IPS-20b (cell line): ENCODE data around the gene GTF3C5.

Experiments used
- H3K27ac ChIP-seq: one replicate; pipeline ENCODE4 v1.5.1; 2013; ENCODE audit warnings: low read length
- H3K27me3 ChIP-seq: 2 replicates; pipeline ENCODE4 v1.6.1; 2013; ENCODE audit warnings: mild to moderate bottlenecking, low read length, inconsistent platforms; ENCODE audit not compliant: insufficient read depth
- H3K36me3 ChIP-seq: 2 replicates; pipeline ENCODE4 v1.6.1; 2013; ENCODE audit warnings: low read depth, mild to moderate bottlenecking, inconsistent platforms, low read length, moderate library complexity; ENCODE audit not compliant: insufficient read depth
- H3K4me1 ChIP-seq: 2 replicates; pipeline ENCODE4 v1.6.1; 2013; ENCODE audit warnings: mild to moderate bottlenecking, control low read depth, inconsistent platforms, low read length, moderate library complexity; ENCODE audit not compliant: insufficient read depth
- H3K4me3 ChIP-seq: 2 replicates; pipeline ENCODE4 v1.5.1; 2013; ENCODE audit warnings: mild to moderate bottlenecking, low read length, inconsistent platforms
- H3K9ac ChIP-seq: 2 replicates; pipeline ENCODE4 v1.6.1; 2013; ENCODE audit warnings: low read depth, mild to moderate bottlenecking, inconsistent platforms, low read length, moderate library complexity
- H3K9me3 ChIP-seq: 2 replicates; pipeline ENCODE4 v1.6.1; 2013; ENCODE audit warnings: mild to moderate bottlenecking, low read depth, low read length, inconsistent platforms; ENCODE audit not compliant: insufficient read depth

Gene GTF3C5

GRCh38 chr9:133049043-133049442, 18.2 kb downstream of the GTF3C5 start:
- H3K9ac ChIP-seq = no peak overlapping the region
- no peak overlapping the region for H3K27ac ChIP-seq
- no peaks in the 10 kb centered on the region for H3K4me1 ChIP-seq

GRCh38 chr9:133050142-133050541, 19.3 kb downstream of the GTF3C5 start:
- Histone ChIP-seq H3K27me3 (no peaks in the 10 kb centered on the region), H3K9me3 (no peaks in the 10 kb centered on the region), H3K9ac (no peak overlapping the region), H3K4me1 (no peaks in the 10 kb centered on the region), H3K4me3 (no peak overlapping the region), H3K36me3 (peaks cover 86% of the 10 kb centered on the region), H3K27ac (no peak overlapping the region)

More at GRCh38 chr9:133049043-133049442, 18.2 kb downstream of the GTF3C5 start:
- H3K9me3 ChIP-seq = no peaks in the 10 kb centered on the region
- peaks cover 85% of the 10 kb centered on the region for H3K36me3 ChIP-seq
- H3K4me3 ChIP-seq = no peak overlapping the region
- H3K27me3 ChIP-seq = no peaks in the 10 kb centered on the region

GRCh38 chr9:133050781-133051180, 20.0 kb downstream of the GTF3C5 start:
- Histone ChIP-seq H3K4me3 (no peak overlapping the region), H3K27ac (no peak overlapping the region), H3K4me1 (no peaks in the 10 kb centered on the region), H3K36me3 (peaks cover 86% of the 10 kb centered on the region), H3K9ac (no peak overlapping the region), H3K27me3 (no peaks in the 10 kb centered on the region), H3K9me3 (no peaks in the 10 kb centered on the region)

GRCh38 chr9:133051281-133051900, 20.6 kb downstream of the GTF3C5 start:
- no peaks in the 10 kb centered on the region for H3K4me1 ChIP-seq
- H3K27ac ChIP-seq = no peak overlapping the region
- H3K27me3 ChIP-seq = no peaks in the 10 kb centered on the region
- H3K9me3 ChIP-seq = no peaks in the 10 kb centered on the region
- H3K9ac ChIP-seq = no peak overlapping the region
- no peak overlapping the region for H3K4me3 ChIP-seq
- peaks cover 86% of the 10 kb centered on the region for H3K36me3 ChIP-seq

- no peak overlapping the region for H3K4me3 ChIP-seq
- H3K9ac ChIP-seq = no peak overlapping the region
- no peak overlapping the region for H3K27ac ChIP-seq
- H3K9me3 ChIP-seq = no peaks in the 10 kb centered on the region
- no peaks in the 10 kb centered on the region for H3K27me3 ChIP-seq
- H3K4me1 ChIP-seq = no peaks in the 10 kb centered on the region
- H3K36me3 ChIP-seq = peaks cover 86% of the 10 kb centered on the region
Measured at GRCh38 chr9:133051966-133052539, 21.3 kb downstream of the GTF3C5 start.

GRCh38 chr9:133054194-133054890, 23.5 kb downstream of the GTF3C5 start:
- Histone ChIP-seq H3K4me3 (no peak overlapping the region), H3K4me1 (peaks cover under 1% of the 10 kb centered on the region; the same call in 1 of the 2 replicates), H3K9me3 (no peaks in the 10 kb centered on the region), H3K9ac (no peak overlapping the region), H3K36me3 (peaks cover 87% of the 10 kb centered on the region), H3K27me3 (no peaks in the 10 kb centered on the region), H3K27ac (no peak overlapping the region)

GRCh38 chr9:133054966-133055365, 24.2 kb downstream of the GTF3C5 start:
- Histone ChIP-seq H3K27ac (no peak overlapping the region), H3K36me3 (peaks cover 81% of the 10 kb centered on the region), H3K4me1 (peaks cover 6% of the 10 kb centered on the region)

GRCh38 chr9:133055788-133056420, 25.1 kb downstream of the GTF3C5 start:
- H3K4me1 ChIP-seq = peaks cover 11% of the 10 kb centered on the region
- H3K9ac ChIP-seq = no peak overlapping the region
- peaks cover 72% of the 10 kb centered on the region for H3K36me3 ChIP-seq
- H3K27ac ChIP-seq = no peak overlapping the region
- no peak overlapping the region for H3K4me3 ChIP-seq
- no peaks in the 10 kb centered on the region for H3K9me3 ChIP-seq
- no peaks in the 10 kb centered on the region for H3K27me3 ChIP-seq

More at GRCh38 chr9:133054966-133055365, 24.2 kb downstream of the GTF3C5 start:
- no peak overlapping the region for H3K4me3 ChIP-seq
- H3K9me3 ChIP-seq = no peaks in the 10 kb centered on the region
- no peaks in the 10 kb centered on the region for H3K27me3 ChIP-seq
- no peak overlapping the region for H3K9ac ChIP-seq

- Histone ChIP-seq H3K27me3 (no peaks in the 10 kb centered on the region), H3K9ac (no peak overlapping the region), H3K4me3 (no peak overlapping the region), H3K36me3 (peaks cover 66% of the 10 kb centered on the region), H3K9me3 (no peaks in the 10 kb centered on the region), H3K27ac (no peak overlapping the region), H3K4me1 (peaks cover 11% of the 10 kb centered on the region)
Measured at GRCh38 chr9:133056533-133056932, 25.7 kb downstream of the GTF3C5 start.

- H3K9ac ChIP-seq = no peak overlapping the region
- peaks cover 61% of the 10 kb centered on the region for H3K36me3 ChIP-seq
- no peak overlapping the region for H3K4me3 ChIP-seq
- peaks cover 11% of the 10 kb centered on the region for H3K4me1 ChIP-seq
- no peaks in the 10 kb centered on the region for H3K27me3 ChIP-seq
- H3K27ac ChIP-seq = no peak overlapping the region
- no peaks in the 10 kb centered on the region for H3K9me3 ChIP-seq
Measured at GRCh38 chr9:133057006-133057405, 26.2 kb downstream of the GTF3C5 start.

GRCh38 chr9:133057553-133057952, 26.8 kb downstream of the GTF3C5 start:
- Histone ChIP-seq H3K36me3 (peaks cover 56% of the 10 kb centered on the region), H3K27ac (no peak overlapping the region), H3K9ac (no peak overlapping the region), H3K9me3 (no peaks in the 10 kb centered on the region), H3K4me1 (peaks cover 11% of the 10 kb centered on the region), H3K27me3 (no peaks in the 10 kb centered on the region), H3K4me3 (no peak overlapping the region)
